Neural cell (in vitro differentiated cells): Measurements from ENCODE around the gene UMAD1.

Experiments used
- CTCF ChIP-seq: fragments of 450-650 bp; IDR thresholded peaks from 2 replicates; pipeline ENCODE4 v1.5.1; 2014; ENCODE audit warnings: antibody characterized with exemption, mild to moderate bottlenecking, moderate library complexity; ENCODE audit not compliant: poor library complexity, severe bottlenecking
- EP300 ChIP-seq: fragments of 450-650 bp; conservative IDR thresholded peaks from 2 replicates; pipeline ENCODE4 v1.6.1; 2014; ENCODE audit warnings: antibody characterized with exemption, mild to moderate bottlenecking, moderate library complexity; ENCODE audit not compliant: poor library complexity, severe bottlenecking
- EZH2 ChIP-seq: fragments of 200-600, 300-800 bp; shearing (Covaris generic), sonication (generic); IDR thresholded peaks from 2 replicates; pipeline ENCODE4 v1.6.1; 2014; ENCODE audit warnings: antibody characterized with exemption, low read length, borderline replicate concordance, mild to moderate bottlenecking; ENCODE audit not compliant: insufficient read depth, poor library complexity, severe bottlenecking
- RAD21 ChIP-seq: fragments of 450-650 bp; conservative IDR thresholded peaks from 2 replicates; pipeline ENCODE4 v1.6.1; 2014; ENCODE audit warnings: antibody characterized with exemption, mild to moderate bottlenecking, moderate library complexity
- REST ChIP-seq: IDR thresholded peaks from 2 replicates; pipeline ENCODE4 v1.6.1; 2012; ENCODE audit warnings: borderline replicate concordance
- SMC3 ChIP-seq: fragments of 450-650 bp; conservative IDR thresholded peaks from 2 replicates; pipeline ENCODE4 v1.6.1; 2014; ENCODE audit warnings: antibody characterized with exemption, mild to moderate bottlenecking, moderate library complexity; ENCODE audit not compliant: poor library complexity

GRCh38 chr7:7850150-7850549 lies 209.6 kb downstream of the UMAD1 start:
- TF ChIP-seq CTCF (no peak), RAD21 (no peak), EP300 (no peak), SMC3 (no peak), EZH2 (no peak), REST (no peak)
